Astrocyte of the cerebellum (primary cell): Measurements from ENCODE around the gene TENT4A.

Experiments
- DNase-seq: peaks from one replicate; pipeline ENCODE4 v3.0.0-alpha.2; 2011; ENCODE audit warnings: low read depth
- H3K4me3 ChIP-seq: 2 replicates; pipeline ENCODE4 v1.5.1; 2011; ENCODE audit warnings: mild to moderate bottlenecking, low read depth, low read length, moderate library complexity
- in situ Hi-C: cut with HindIII; loops from 2 replicates; pipeline ENCODE4 v1.10.0; 2017; ENCODE audit warnings: low sequenced_read_pairs
- TF ChIP-seq, protein P1 (sequence below): IDR thresholded peaks from 2 replicates; pipeline ENCODE4 v1.5.1; 2012; ENCODE audit warnings: low read length, low read depth, moderate library complexity, mild to moderate bottlenecking; ENCODE audit errors: missing control alignments

Gene TENT4A

DNA sequence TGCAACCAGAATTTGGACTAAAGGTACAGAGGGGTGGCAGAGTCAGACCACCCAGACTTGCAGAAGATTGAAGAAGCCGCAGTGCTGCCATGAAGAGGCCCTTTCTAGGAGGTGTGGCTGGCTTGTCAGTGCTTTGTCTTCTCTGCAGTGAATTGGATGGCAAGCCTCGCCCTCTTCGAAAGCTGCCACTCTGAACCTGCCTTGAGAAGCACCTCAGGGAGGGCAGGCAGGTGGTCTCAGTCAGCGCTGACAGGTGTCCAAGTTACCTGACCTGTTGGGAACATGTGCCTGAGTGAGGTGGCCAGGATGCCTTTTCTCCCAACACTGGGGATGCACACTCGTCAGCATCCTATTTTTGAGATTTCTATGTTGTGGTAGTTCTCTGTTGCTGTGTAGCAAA lies 6.2 kb downstream of the TENT4A start:
- in situ Hi-C loops: no loop called here
- no peak for DNase-seq
- H3K4me3 ChIP-seq: no peak overlapping the region
- TF ChIP-seq, protein P1, sequence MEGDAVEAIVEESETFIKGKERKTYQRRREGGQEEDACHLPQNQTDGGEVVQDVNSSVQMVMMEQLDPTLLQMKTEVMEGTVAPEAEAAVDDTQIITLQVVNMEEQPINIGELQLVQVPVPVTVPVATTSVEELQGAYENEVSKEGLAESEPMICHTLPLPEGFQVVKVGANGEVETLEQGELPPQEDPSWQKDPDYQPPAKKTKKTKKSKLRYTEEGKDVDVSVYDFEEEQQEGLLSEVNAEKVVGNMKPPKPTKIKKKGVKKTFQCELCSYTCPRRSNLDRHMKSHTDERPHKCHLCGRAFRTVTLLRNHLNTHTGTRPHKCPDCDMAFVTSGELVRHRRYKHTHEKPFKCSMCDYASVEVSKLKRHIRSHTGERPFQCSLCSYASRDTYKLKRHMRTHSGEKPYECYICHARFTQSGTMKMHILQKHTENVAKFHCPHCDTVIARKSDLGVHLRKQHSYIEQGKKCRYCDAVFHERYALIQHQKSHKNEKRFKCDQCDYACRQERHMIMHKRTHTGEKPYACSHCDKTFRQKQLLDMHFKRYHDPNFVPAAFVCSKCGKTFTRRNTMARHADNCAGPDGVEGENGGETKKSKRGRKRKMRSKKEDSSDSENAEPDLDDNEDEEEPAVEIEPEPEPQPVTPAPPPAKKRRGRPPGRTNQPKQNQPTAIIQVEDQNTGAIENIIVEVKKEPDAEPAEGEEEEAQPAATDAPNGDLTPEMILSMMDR: no peak

DNA sequence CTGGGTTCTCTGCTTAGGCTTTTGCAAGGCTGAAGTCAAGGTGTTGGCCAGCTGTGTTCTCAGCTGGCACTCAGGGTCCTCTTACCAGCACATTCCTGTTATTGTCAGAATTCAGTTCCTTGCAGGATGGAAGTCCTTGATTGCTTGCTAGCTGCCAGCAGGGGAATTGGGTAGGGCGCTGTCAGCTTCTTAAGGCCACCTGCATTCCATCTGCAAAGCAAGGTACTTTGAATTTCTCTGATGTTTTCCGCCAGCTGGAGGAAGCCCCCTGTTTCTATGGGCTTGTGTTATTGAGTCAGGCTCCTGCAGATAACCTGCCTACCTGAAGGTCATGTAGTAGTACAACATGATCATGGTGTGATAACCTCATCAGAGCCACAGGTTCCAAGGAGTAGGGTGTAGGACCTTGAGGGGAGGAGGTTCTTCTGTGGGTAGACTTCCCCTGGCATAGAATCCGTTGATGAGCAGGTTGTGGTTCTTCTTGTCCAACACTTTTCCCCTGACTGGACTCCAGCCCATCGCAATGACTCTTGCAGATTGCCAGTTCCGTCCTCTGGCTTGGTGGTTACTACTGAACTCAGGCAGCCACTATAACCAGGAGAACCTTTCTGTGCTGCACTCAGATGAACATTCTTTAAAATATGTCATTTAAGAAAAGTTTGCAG lies 6.8 kb downstream of the TENT4A start:
- no peak for DNase-seq
- TF ChIP-seq, protein P1: no peak
- in situ Hi-C loops: no loop called here
- no peak overlapping the region for H3K4me3 ChIP-seq

DNA sequence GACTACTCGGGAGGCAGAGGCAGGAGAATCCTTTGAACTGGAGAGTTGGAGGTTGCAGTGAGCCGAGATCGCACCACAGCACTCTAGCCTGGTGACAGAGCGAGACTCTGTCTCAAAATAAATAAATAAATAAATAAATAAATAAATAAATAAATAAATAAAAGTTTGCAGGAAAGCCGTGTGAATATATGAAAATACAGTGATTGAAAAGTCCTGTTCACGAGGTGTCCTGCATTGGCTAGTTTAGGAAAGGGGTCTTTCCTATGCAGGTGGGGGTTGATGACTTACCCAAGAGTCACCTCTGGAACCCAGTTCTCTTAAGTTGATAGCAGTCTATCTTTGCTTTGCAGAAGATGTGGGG lies 7.3 kb downstream of the TENT4A start:
- DNase-seq: no peak
- in situ Hi-C loops: no loop called here
- H3K4me3 ChIP-seq: no peak overlapping the region

DNA sequence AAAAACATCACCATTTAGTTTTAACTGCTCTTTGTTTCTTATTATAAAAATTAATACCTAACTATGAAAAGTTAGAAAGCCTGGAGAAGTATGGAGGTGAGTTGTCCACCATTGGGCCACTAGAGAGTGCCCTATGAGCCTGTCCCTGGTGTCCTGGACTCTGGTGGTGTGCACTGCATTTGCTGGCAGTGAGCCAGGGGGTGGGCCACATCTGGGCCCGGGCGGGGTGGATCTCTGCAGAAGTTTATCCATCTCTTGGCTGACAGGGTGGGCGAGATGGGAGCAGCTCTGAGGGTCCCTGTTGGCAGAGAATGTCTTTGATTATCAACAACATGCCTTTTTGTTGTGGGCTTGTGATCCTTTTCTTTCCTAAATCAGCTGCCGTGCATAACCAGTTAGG lies 8.2 kb downstream of the TENT4A start:
- in situ Hi-C loops: no loop called here
- H3K4me3 ChIP-seq: no peak overlapping the region
- TF ChIP-seq, protein P1: no peak
- no peak for DNase-seq

More for the DNA sequence above, 7.3 kb downstream of the TENT4A start:
- TF ChIP-seq, protein P1: no peak

DNA sequence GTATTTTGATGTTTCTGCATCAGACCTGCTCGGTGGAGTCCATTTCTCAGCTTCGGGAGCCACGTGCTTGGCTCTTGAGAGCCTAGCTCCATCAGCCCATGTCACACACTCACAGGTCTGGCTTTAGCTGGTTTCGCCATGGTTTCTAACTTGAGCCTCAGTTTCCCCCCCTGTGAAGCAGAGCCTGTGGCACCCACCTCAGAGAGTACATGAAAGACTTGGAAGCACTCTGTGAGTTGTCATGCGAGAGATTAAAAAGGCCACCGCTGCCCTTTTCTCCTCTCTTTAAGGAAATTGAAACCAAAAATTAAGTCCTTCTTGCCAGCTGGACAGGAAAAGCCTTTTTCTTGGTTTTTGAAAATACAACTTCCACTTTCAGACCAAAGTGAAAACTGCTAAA lies 8.8 kb downstream of the TENT4A start:
- no peak for DNase-seq
- peak overlapping the region; percentile 28 for H3K4me3 ChIP-seq
- in situ Hi-C loops: no loop called here
- TF ChIP-seq, protein P1: no peak

DNA sequence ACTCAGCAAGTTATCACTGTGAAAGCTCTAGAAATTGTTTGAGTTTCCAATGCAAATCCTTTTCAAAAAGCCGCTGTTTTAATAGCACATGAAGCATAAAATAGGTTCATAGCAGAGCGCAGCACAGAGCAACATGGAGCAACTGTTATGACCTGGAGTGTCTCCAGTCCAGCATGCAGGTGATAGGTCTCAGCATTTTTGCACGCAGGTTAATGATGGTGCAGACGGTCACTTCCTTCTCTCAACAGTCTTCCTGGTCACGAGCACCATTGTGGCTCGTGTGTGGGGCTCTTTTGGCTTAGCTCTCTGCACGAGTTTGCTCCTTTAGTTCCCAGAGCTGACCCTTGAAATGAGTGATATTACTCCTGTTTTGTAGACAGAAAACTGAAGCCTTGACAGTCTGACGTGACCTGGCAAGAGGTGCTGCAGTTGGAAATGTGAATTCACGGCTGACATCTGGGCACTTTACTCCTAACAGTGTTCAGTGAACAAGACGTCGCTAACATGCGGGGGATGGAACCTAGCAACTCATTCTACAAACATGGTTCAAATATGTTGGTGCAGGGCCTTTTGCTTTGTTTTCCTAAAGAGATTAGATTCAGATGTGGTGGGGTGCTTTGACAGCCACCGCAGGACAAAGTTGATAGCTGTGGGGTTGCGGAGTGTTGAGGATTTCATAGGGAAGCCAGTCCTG lies 10.0 kb downstream of the TENT4A start:
- no peak for DNase-seq
- H3K4me3 ChIP-seq: no peak overlapping the region
- TF ChIP-seq, protein P1: no peak
- in situ Hi-C loops: no loop called here
